Activated CD4-positive, alpha-beta T cell treated with anti-CD3 and anti-CD28 coated beads for 36 hours (primary cell): Measurements from ENCODE around the gene CHCHD6. TPM values are rescaled to one million over a fixed set of nuclear protein-coding genes. Genes with fewer than 3 reads are reported as not detected.

ENCODE experiments used
- ATAC-seq: fragments of 200-7000 bp; cut with Tn5 transposase; one replicate; pipeline ENCODE4 v1.10.0; 2021; ENCODE audit warnings: mild to moderate bottlenecking, moderate library complexity
- CTCF ChIA-PET: fragments of 350-600 bp; sonication (Branson Sonifier 250); formaldehyde crosslinking; loops from one replicate; lab custom pipeline; 2021; ENCODE audit warnings: antibody characterized with exemption; lab: Charles Lee
- POLR2A ChIA-PET: fragments of 350-600 bp; sonication (Branson Sonifier 250); formaldehyde crosslinking; loops from one replicate; lab custom pipeline; 2021; ENCODE audit warnings: antibody characterized with exemption, inconsistent platforms; lab: Charles Lee
- DNase-seq: peaks from one replicate; pipeline ENCODE4 v3.0.0-alpha.2; 2020
- H3K27ac Mint-ChIP-seq: one replicate; pipeline ENCODE4 v1.8.0; 2021; ENCODE audit warnings: mixed read lengths
- H3K27me3 Mint-ChIP-seq: one replicate; pipeline ENCODE4 v1.8.0; 2021; ENCODE audit warnings: mixed read lengths
- H3K36me3 Mint-ChIP-seq: one replicate; pipeline ENCODE4 v1.8.0; 2021; ENCODE audit warnings: low read depth, mixed read lengths
- H3K4me1 Mint-ChIP-seq: one replicate; pipeline ENCODE4 v1.8.0; 2021; ENCODE audit warnings: mixed read lengths
- H3K4me3 Mint-ChIP-seq: one replicate; pipeline ENCODE4 v1.8.0; 2021; ENCODE audit warnings: mild to moderate bottlenecking, moderate library complexity, mixed read lengths
- H3K9me3 Mint-ChIP-seq: one replicate; pipeline ENCODE4 v1.8.0; 2021; ENCODE audit warnings: low read depth, mixed read lengths
- intact Hi-C, 2 experiments: fragments of 100-400 bp; cut with DNase I in 1 of 2; cut with micrococcal nuclease in 1 of 2; formaldehyde crosslinking; loops; one replicate each; pipeline versions ENCODE4 v1.14.2 to v1.15.1; 2022 to 2024; cut with DNase I, micrococcal nuclease
- total RNA-seq, 2 experiments: library from RNA; stranded (reverse); gene quantifications; one replicate each; pipeline ENCODE4 v1.2.3, GENCODE V29; 2021

The CHCHD6 gene
- total RNA-seq, 2 experiments from 2014 or later = 17.1 to 17.7 TPM

- Mint-ChIP-seq H3K27ac (no peak overlapping the region), H3K36me3 (no peaks in the 10 kb centered on the region), H3K4me1 (no peaks in the 10 kb centered on the region), H3K9me3 (no peaks in the 10 kb centered on the region), H3K27me3 (peaks cover 3% of the 10 kb centered on the region), H3K4me3 (no peak overlapping the region)
- CTCF ChIA-PET = no interaction called here
- POLR2A ChIA-PET = no interaction called here
- ATAC-seq (no peak), DNase-seq (no peak)
- intact Hi-C loops = no loop called here
Measured at GRCh38 chr3:126685021-126685420, 19.0 kb upstream of the CHCHD6 start.

- H3K9me3 Mint-ChIP-seq = no peaks in the 10 kb centered on the region
- H3K36me3 Mint-ChIP-seq = no peaks in the 10 kb centered on the region
- no peak overlapping the region for H3K27ac Mint-ChIP-seq
- H3K4me3 Mint-ChIP-seq = no peak overlapping the region
- peaks cover 3% of the 10 kb centered on the region for H3K27me3 Mint-ChIP-seq
- ChIA-PET CTCF (no interaction called here), POLR2A (no interaction called here)
- DNase-seq = no peak
- intact Hi-C loops = no loop called here
- ATAC-seq = no peak
- H3K4me1 Mint-ChIP-seq = no peaks in the 10 kb centered on the region
Measured at GRCh38 chr3:126685493-126685892, 18.5 kb upstream of the CHCHD6 start.

DNA sequence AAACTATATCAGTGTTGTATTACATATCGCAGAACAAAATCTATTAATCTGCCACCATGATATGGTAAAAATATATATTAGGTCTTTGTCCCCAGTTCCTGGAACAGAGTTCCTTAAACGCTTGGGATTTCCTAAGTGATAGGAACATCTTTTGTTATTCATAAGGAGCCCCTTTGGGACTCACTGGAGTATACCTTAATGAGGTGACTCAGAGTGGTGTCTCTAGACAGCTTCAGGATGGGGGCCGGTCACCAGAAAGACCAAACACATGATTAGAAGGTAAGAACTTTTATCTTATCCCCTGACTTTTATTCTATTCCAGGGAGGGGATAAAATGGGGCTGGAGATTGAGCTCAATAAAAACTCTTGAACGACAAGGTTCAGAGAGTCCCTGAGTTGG is 12.3 kb upstream of the CHCHD6 start:
- H3K27ac Mint-ChIP-seq = no peak overlapping the region
- DNase-seq (no peak), ATAC-seq (no peak)
- peaks cover 32% of the 10 kb centered on the region for H3K27me3 Mint-ChIP-seq
- H3K36me3 Mint-ChIP-seq = no peaks in the 10 kb centered on the region
- CTCF ChIA-PET = no interaction called here
- intact Hi-C loops = no loop called here
- H3K4me1 Mint-ChIP-seq = no peaks in the 10 kb centered on the region
- POLR2A ChIA-PET = no interaction called here
- no peak overlapping the region for H3K4me3 Mint-ChIP-seq
- H3K9me3 Mint-ChIP-seq = no peaks in the 10 kb centered on the region

GRCh38 chr3:126692858-126693257 is 11.2 kb upstream of the CHCHD6 start:
- Mint-ChIP-seq H3K27ac (no peak overlapping the region), H3K4me3 (no peak overlapping the region), H3K4me1 (no peaks in the 10 kb centered on the region), H3K9me3 (no peaks in the 10 kb centered on the region), H3K27me3 (peaks cover 37% of the 10 kb centered on the region), H3K36me3 (no peaks in the 10 kb centered on the region)
- ChIA-PET CTCF (interaction anchor here (1.0 to 1.1 kb wide), 2 partner anchors 10 to 13 kb away, joined by 3 to 5 read pairs; no protein-coding TSS in a partner anchor), POLR2A (no interaction called here)
- ATAC-seq = no peak
- intact Hi-C loops = no loop called here
- DNase-seq = no peak

DNA sequence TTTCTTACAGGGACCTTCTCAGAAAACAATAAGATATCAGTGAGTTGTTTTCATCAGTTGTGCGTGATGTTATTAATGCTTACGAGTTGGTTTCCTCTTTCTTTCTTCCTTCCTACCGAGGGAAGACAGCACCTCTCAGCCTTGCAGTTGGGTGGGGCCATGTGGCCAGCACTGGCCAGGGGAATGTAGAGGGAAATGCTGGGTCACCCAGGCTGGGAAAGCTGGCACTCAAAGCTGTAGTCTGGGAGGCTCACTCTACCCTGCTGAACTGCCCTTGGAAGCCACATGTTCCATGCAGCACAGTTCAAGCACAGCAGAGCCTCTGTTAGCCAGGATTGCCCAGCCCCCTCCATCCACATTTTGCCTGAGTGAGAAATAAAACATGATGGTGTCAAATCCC is 10.1 kb upstream of the CHCHD6 start:
- DNase-seq (no peak), ATAC-seq (no peak)
- Mint-ChIP-seq H3K9me3 (no peaks in the 10 kb centered on the region), H3K27me3 (peaks cover 39% of the 10 kb centered on the region), H3K36me3 (no peaks in the 10 kb centered on the region), H3K27ac (no peak overlapping the region), H3K4me1 (no peaks in the 10 kb centered on the region), H3K4me3 (no peak overlapping the region)
- ChIA-PET CTCF (interaction anchor here (0.7 kb wide), 1 partner anchor 340 kb away, joined by 3 read pairs; no protein-coding TSS in a partner anchor), POLR2A (no interaction called here)
- intact Hi-C loops = no loop called here

- Mint-ChIP-seq H3K27me3 (peaks cover 36% of the 10 kb centered on the region), H3K4me3 (no peak overlapping the region), H3K36me3 (no peaks in the 10 kb centered on the region), H3K27ac (no peak overlapping the region), H3K4me1 (no peaks in the 10 kb centered on the region), H3K9me3 (no peaks in the 10 kb centered on the region)
- no peak for ATAC-seq
- intact Hi-C loops = no loop called here
- DNase-seq = no peak
- ChIA-PET CTCF (interaction anchor here (0.6 kb wide), 1 partner anchor 11 kb away, joined by 4 read pairs; no protein-coding TSS in a partner anchor), POLR2A (no interaction called here)
Measured at GRCh38 chr3:126696701-126697267, 7.3 kb upstream of the CHCHD6 start.

GRCh38 chr3:126699011-126699410 is 5.0 kb upstream of the CHCHD6 start:
- Mint-ChIP-seq H3K9me3 (no peaks in the 10 kb centered on the region), H3K4me3 (no peak overlapping the region), H3K36me3 (no peaks in the 10 kb centered on the region), H3K4me1 (peaks cover 9% of the 10 kb centered on the region), H3K27ac (no peak overlapping the region), H3K27me3 (peaks cover 34% of the 10 kb centered on the region)
- ATAC-seq (no peak), DNase-seq (no peak)
- ChIA-PET CTCF (interaction anchor here (0.6 kb wide), 1 partner anchor 845 kb away, joined by 4 read pairs; no protein-coding TSS in a partner anchor), POLR2A (no interaction called here)
- intact Hi-C loops = no loop called here

DNA sequence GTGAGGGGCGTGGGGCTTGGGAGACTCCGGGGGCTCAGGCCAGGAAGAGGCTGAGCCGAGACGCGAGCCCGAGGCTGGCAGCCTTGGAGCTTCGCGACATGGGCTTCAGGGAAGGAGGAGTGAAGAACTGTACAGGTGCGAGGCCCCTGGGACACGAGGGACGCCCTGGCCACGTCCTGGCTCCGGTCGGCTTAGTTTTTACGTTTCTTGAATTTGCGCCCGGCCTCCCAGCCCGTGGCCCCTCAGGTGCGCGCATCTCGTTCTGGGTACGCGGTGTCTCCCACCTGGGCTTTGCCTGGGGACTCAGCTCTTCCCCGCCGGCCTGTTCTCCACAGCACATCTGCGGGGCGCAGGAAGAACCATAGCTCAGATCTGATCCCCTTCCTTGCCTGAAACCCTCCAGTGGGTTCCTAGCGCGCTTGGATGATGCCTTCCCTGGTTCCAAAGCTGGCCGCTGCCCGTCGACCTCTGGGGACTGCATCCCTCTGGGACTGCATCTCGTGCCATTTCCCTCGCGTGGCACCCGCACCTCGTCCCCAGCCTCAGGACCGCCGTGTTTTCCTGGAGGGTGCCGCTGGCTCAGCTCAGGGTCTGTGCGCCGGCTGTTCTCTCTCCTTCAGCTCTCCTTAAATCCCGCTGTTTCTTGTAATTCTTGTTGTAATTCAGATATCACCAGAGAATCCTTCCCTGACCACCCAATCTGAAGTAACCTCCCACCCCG is 614 bp downstream of the CHCHD6 start:
- ChIA-PET POLR2A (no interaction called here), CTCF (interaction anchor here (1.3 to 1.7 kb wide), 2 partner anchors 10 to 26 kb away, joined by 5 to 7 read pairs; no protein-coding TSS in a partner anchor)
- peaks cover 11% of the 10 kb centered on the region for H3K36me3 Mint-ChIP-seq
- ATAC-seq (peak; percentile 10), DNase-seq (no peak)
- peaks cover 8% of the 10 kb centered on the region for H3K27me3 Mint-ChIP-seq
- H3K27ac Mint-ChIP-seq = peak overlapping the region; percentile 18
- no peaks in the 10 kb centered on the region for H3K9me3 Mint-ChIP-seq
- peak overlapping the region; percentile 92 for H3K4me3 Mint-ChIP-seq
- peaks cover 23% of the 10 kb centered on the region for H3K4me1 Mint-ChIP-seq
- intact Hi-C loops = loop anchor here (1.0 to 10.0 kb wide), 12 partner anchors 49 to 1348 kb away; partner anchors contain the start of genes ABTB1 (in 1 of the 2), MCM2 (in 1 of the 2), PLXNA1 (in 1 of the 2) and SEC61A1 (in 1 of the 2)

GRCh38 chr3:126706631-126707030 is 2.6 kb downstream of the CHCHD6 start:
- no peak for DNase-seq
- ChIA-PET POLR2A (interaction anchor here (0.7 kb wide), 1 partner anchor 60 kb away, joined by 5 read pairs; no protein-coding TSS in a partner anchor), CTCF (interaction anchor here (1.8 kb wide), 1 partner anchor 27 kb away, joined by 9 read pairs; no protein-coding TSS in a partner anchor)
- no peak for ATAC-seq
- H3K4me1 Mint-ChIP-seq = peaks cover 23% of the 10 kb centered on the region
- H3K9me3 Mint-ChIP-seq = no peaks in the 10 kb centered on the region
- intact Hi-C loops = loop anchor here (10.0 kb wide), 2 partner anchors 278 to 838 kb away; partner anchors contain the start of gene PLXNA1 (in 1 of the 2)
- peaks cover 3% of the 10 kb centered on the region for H3K27me3 Mint-ChIP-seq
- H3K27ac Mint-ChIP-seq = no peak overlapping the region
- H3K36me3 Mint-ChIP-seq = peaks cover 11% of the 10 kb centered on the region
- no peak overlapping the region for H3K4me3 Mint-ChIP-seq

DNA sequence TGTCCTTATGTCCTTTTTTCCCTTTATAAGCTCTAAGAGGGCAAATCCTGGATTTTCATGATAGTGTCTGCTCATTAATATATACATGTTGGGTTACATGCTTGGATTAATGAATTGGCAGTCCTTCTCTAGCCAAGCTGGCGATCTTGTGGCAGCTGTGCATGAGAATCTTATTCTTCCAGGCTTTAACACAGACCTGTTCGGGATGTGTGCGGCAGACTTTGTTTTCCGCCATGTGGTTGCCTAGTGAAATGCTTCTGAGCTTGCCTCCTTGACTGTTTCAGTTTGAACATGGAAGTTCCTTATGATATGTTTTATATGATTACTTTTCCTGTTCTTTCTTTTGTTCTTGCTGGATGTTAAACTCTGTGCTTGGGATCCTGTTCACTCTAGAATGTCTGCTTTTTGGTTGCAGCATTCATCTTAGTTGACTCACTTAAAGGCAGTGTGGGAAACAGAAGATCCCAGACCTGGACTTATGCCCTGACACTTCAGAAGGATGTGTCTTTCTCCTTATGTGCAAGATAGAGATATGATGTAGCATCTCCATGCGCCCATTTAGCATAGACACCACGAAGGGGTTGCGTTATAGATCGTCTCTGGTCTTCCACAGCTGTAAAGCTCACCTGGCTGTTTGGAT is 7.2 kb downstream of the CHCHD6 start:
- H3K27me3 Mint-ChIP-seq = no peaks in the 10 kb centered on the region
- H3K4me3 Mint-ChIP-seq = no peak overlapping the region
- POLR2A ChIA-PET = no interaction called here
- CTCF ChIA-PET = interaction anchor here (0.6 kb wide), 1 partner anchor 241 kb away, joined by 3 read pairs; no protein-coding TSS in a partner anchor
- intact Hi-C loops = no loop called here
- no peak overlapping the region for H3K27ac Mint-ChIP-seq
- no peak for DNase-seq
- ATAC-seq = no peak
- peaks cover 10% of the 10 kb centered on the region for H3K36me3 Mint-ChIP-seq
- no peaks in the 10 kb centered on the region for H3K9me3 Mint-ChIP-seq
- H3K4me1 Mint-ChIP-seq = no peaks in the 10 kb centered on the region

DNA sequence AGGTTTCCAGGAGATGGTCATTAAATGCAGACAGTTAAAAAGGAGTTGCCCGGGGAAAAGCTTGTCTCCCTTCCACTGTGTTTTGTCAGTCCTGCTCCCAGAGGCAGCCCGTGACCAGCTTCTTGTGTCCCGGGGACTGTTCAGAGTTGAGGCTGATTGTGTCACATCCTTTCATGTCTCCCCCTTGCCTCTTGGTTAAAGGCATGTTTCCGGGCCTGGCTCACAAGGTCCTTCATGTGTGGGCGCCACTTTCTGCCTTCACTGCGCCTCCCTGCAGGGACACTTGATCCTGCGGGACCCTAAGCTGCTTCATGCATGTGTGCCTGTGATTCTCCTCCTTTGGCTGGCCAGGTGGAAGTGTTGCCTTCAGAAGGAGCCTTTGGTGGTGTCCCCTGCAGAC is 9.2 kb downstream of the CHCHD6 start:
- H3K27ac Mint-ChIP-seq = no peak overlapping the region
- H3K4me3 Mint-ChIP-seq = no peak overlapping the region
- H3K27me3 Mint-ChIP-seq = no peaks in the 10 kb centered on the region
- no peaks in the 10 kb centered on the region for H3K4me1 Mint-ChIP-seq
- H3K36me3 Mint-ChIP-seq = no peaks in the 10 kb centered on the region
- ATAC-seq = no peak
- no peaks in the 10 kb centered on the region for H3K9me3 Mint-ChIP-seq
- CTCF ChIA-PET = interaction anchor here (0.7 kb wide), 1 partner anchor 328 kb away, joined by 3 read pairs; no protein-coding TSS in a partner anchor
- intact Hi-C loops = no loop called here
- DNase-seq = no peak
- POLR2A ChIA-PET = no interaction called here
